Heart right ventricle (tissue), 16 donors: ENCODE data around the gene TAF9B. TPM values are rescaled to one million over a fixed set of nuclear protein-coding genes. Genes with fewer than 3 reads are reported as not detected.
"Not testable (repeated sequence)": the region's sequence is repeated elsewhere in the genome, so short reads cannot be mapped to it uniquely, and the experiment has no call there.

Experiments used
- ATAC-seq, 8 donors: fragments of 200-7000 bp; cut with Tn5 transposase; one replicate each; pipeline ENCODE4 v1.9.1; 2020; ENCODE audit warnings: mild to moderate bottlenecking in 8 of 8, moderate library complexity in 8 of 8, moderate number of reproducible peaks in 1 of 8
- DNase-seq, 2 donors: peaks; one replicate each; pipeline ENCODE4 v3.0.0-alpha.2; 2020
- H3K27ac ChIP-seq, 10 donors: fragments of 200-600 bp; sonication (generic) in 2 of 10; one replicate each; pipeline versions ENCODE4 v1.5.0 to v1.8.0; 2020 to 2022; ENCODE audit warnings: mild to moderate bottlenecking in 3 of 10
- H3K27me3 ChIP-seq, 7 donors: fragments of 200-600 bp; one replicate each; pipeline ENCODE4 v1.8.0; 2021 to 2022; ENCODE audit warnings: mild to moderate bottlenecking in 2 of 7
- H3K36me3 ChIP-seq, 9 donors: fragments of 200-600 bp; sonication (generic) in 1 of 9; one replicate each; pipeline versions ENCODE4 v1.5.0 to v1.8.0; 2020 to 2022; ENCODE audit warnings: mild to moderate bottlenecking in 2 of 9
- H3K4me1 ChIP-seq, 9 donors: fragments of 200-600 bp; sonication (generic) in 1 of 9; one replicate each; pipeline versions ENCODE4 v1.5.0 to v1.8.0; 2020 to 2022; ENCODE audit warnings: mild to moderate bottlenecking in 4 of 9
- H3K4me3 ChIP-seq, 10 donors: fragments of 200-600 bp; sonication (generic) in 2 of 10; one replicate each; pipeline versions ENCODE4 v1.5.0 to v1.8.0; 2020 to 2022; ENCODE audit warnings: mild to moderate bottlenecking in 7 of 10, moderate library complexity in 2 of 10
- H3K9me3 ChIP-seq, 11 donors: fragments of 200-600 bp in 10 of 11; sonication (generic) in 2 of 11; one replicate each; pipeline versions ENCODE4 v1.5.0 to v1.8.0; 2013 to 2022; ENCODE audit warnings: mild to moderate bottlenecking in 2 of 11, control low read depth in 1 of 11, moderate library complexity in 1 of 11
- WGBS, 2 donors: extraction: QIAGEN DNeasy Blood & Tissue Kit; methylation state at CpG; one replicate each; pipeline ENCODE4 v1.1.7; 2013; ENCODE audit warnings: inconsistent platforms in 1 of 2; 5-methylcytosine and 5-hydroxymethylcytosine counted together
- intact Hi-C, 10 donors: fragments of 100-400 bp; cut with DNase I; formaldehyde crosslinking; loops; one replicate each; pipeline versions ENCODE4 v1.11.1 to v1.14.2; 2022
- polyA plus RNA-seq, 2 donors: library from polyadenylated mRNA; stranded (reverse); fragments of 200-250 nt; gene quantifications; one replicate each; pipeline ENCODE4 v1.2.3, GENCODE V29; 2013
- total RNA-seq, 10 donors: library from RNA; stranded (reverse); fragmentation: NEBNext Ultra II Directional in 3 of 10; extraction: Animal tissue kit (Norgen Biotek cat#: 25700) in 3 of 10; gene quantifications; one replicate each; pipeline versions ENCODE4 v1.2.1 to v1.2.4, GENCODE V29; 2021 to 2023
- TF ChIP-seq, protein P1 (sequence below), 9 donors: fragments of 200-600 bp; sonication (generic) in 2 of 9; IDR thresholded peaks; one replicate each; pipeline versions ENCODE4 v1.5.0 to v1.8.0; 2021 to 2022; ENCODE audit warnings: antibody characterized with exemption in 9 of 9, mild to moderate bottlenecking in 5 of 9, moderate library complexity in 1 of 9
- donor health status: Arrhythmogenic right ventricular cardiomyopathy.
- donor health status: ischemic (EF 13 %, LVEDD 7.1; RV severe dilation, severe dysfunction).
- donor health status: healthy with polysubstance abuse.
- donor health status: DM: no; HTN: yes; CAD: no.
- donor health status: DM: no; HTN: no; CAD: no.
- donor health status: ischemic (EF 25% LVEDD 6.9; RV normal size, moderate dysfunction).
- donor health status: ischemic (EF 25% LVEDD 5.7; RV mildly dilated, moderate dysfunction).
- donor health status: healthy.
- donor health status: DM: yes; HTN: yes; CAD: no.
- donor health status: Ischemic cardiomyopathy.
- donor health status: ischemic (EF 35%, LVEDD 5.7; RV mildly dilated, moderate dysfunction).
- donor health status: nonischemic (EF 11% LVEDD 7.7; RV severe dilation, severe dysfunction).
- donor health status: DM: yes; HTN: yes; CAD: no.
- donor health status: PGD.
- donor health status: ischemic (EF 29% LVEDD 5.4; RV normal size, mild dysfunction).
- donor health status: nonischemic (EF 23%, LVEDD 6.1; RV moderate dilation, normal function).

Gene TAF9B
- total and polyA plus RNA-seq, 12 donors = 9.8 to 27.8 (median 21.0) TPM

DNA sequence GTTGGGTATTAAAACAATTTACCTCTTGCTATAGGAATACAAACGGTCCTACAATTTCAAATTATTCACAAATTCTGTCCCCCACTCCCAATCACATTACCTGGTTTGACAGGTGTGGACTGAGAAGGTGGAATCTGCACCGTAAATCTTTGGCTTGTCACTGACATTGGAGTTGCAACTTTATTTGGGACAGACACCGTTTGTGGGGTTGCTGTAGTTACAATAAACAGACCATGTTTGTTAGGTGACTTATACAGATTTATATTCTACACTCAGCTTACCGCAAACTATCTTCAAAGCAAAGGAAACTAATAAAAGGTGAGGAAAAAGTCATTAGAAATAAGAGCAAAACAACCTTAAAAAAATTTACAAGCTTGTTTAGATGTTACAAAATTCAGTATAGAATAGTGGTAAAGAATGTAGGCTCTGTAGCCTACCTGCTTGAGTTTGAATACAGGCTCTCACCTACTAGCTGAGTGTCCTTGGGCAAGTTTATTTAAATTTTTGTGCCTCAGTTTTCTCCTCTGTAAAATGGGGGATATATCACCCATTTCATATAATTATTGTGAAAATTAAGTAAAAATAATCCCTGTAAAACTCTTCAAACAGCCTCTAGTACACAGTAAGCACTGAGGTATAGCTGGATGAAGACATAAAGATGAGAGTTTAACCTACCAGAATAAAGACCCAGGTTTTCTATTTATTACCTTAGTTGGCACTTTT, 6.1 kb downstream of the TAF9B start:
- TF ChIP-seq, protein P1, sequence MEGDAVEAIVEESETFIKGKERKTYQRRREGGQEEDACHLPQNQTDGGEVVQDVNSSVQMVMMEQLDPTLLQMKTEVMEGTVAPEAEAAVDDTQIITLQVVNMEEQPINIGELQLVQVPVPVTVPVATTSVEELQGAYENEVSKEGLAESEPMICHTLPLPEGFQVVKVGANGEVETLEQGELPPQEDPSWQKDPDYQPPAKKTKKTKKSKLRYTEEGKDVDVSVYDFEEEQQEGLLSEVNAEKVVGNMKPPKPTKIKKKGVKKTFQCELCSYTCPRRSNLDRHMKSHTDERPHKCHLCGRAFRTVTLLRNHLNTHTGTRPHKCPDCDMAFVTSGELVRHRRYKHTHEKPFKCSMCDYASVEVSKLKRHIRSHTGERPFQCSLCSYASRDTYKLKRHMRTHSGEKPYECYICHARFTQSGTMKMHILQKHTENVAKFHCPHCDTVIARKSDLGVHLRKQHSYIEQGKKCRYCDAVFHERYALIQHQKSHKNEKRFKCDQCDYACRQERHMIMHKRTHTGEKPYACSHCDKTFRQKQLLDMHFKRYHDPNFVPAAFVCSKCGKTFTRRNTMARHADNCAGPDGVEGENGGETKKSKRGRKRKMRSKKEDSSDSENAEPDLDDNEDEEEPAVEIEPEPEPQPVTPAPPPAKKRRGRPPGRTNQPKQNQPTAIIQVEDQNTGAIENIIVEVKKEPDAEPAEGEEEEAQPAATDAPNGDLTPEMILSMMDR (IDR thresholded peaks at IDR 0.05) = no peak
- Histone ChIP-seq H3K36me3 (peaks cover 0 to 78% (median 0%) of the 10 kb centered on the region in 9 donors), H3K4me3 (no peak overlapping the region), H3K27ac (no peak overlapping the region), H3K4me1 (peaks cover 0 to 9% (median 0%) of the 10 kb centered on the region in 9 donors), H3K27me3 (no peaks in the 10 kb centered on the region), H3K9me3 (no peaks in the 10 kb centered on the region)
- WGBS, 2 donors = 46 to 68% methylated on average over 4 of the region's 4 CpGs
- intact Hi-C loops = no loop called here
- ATAC-seq (no peak), DNase-seq (no peak)

DNA sequence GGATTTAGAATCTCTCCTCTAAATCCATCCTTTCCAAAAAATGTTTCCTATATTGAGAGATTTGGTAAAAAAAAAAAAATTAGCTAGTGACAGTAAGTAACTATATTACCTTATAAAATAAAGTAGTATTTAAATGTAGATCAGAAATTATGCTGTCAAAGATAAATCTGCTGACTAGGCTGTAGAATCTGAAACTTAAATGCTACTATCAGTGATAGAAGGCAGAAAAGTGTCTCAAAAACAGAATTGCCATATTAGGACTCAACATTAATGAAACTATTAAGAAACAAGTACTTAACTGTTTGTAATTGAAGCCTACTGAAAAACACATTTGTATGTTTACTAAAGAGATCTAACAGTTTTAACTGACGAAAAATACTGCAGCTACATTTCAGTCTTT, 8.3 kb downstream of the TAF9B start:
- Histone ChIP-seq H3K36me3 (peaks cover 0 to 87% (median 0%) of the 10 kb centered on the region in 9 donors), H3K9me3 (no peaks in the 10 kb centered on the region), H3K4me3 (no peak overlapping the region), H3K27ac (no peak overlapping the region), H3K4me1 (peaks cover 0 to 7% (median 0%) of the 10 kb centered on the region in 9 donors), H3K27me3 (peaks cover 0 to 5% (median 0%) of the 10 kb centered on the region in 7 donors)
- DNase-seq (no peak), ATAC-seq (no peak)
- intact Hi-C loops = no loop called here
- TF ChIP-seq, protein P1 (IDR thresholded peaks at IDR 0.05) = no peak
- 87 to 97% methylated on average over 1 of the region's 1 CpG for WGBS, 2 donors

DNA sequence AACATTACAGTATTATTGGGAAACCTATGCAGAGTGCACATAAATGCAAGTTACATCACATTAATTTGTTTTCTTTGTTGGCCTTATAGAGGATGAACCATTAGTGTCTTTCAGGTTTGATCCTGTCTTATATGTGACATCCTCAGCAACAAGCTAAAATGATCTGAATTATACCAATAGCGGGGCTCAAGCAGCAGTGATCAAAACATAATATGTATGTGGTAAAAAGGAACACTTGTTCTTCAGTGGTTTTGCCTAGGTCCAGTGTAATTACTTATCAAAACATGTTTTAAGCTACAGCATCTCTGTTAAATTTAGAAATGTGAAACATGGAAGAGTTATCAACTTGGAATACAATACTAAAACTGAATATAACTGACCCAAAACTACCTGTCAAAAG, 9.1 kb downstream of the TAF9B start:
- no peak for DNase-seq
- Histone ChIP-seq H3K27ac (no peak overlapping the region), H3K36me3 (peaks cover 0 to 89% (median 0%) of the 10 kb centered on the region in 9 donors), H3K27me3 (peaks cover 0 to 5% (median 0%) of the 10 kb centered on the region in 7 donors), H3K4me3 (no peak overlapping the region), H3K4me1 (peaks cover 0 to 7% (median 0%) of the 10 kb centered on the region in 9 donors), H3K9me3 (no peaks in the 10 kb centered on the region)
- TF ChIP-seq, protein P1 (IDR thresholded peaks at IDR 0.05) = no peak
- no peak for ATAC-seq
- WGBS, 2 donors = 95 to 97% methylated on average over 1 of the region's 1 CpG
- intact Hi-C loops = no loop called here

DNA sequence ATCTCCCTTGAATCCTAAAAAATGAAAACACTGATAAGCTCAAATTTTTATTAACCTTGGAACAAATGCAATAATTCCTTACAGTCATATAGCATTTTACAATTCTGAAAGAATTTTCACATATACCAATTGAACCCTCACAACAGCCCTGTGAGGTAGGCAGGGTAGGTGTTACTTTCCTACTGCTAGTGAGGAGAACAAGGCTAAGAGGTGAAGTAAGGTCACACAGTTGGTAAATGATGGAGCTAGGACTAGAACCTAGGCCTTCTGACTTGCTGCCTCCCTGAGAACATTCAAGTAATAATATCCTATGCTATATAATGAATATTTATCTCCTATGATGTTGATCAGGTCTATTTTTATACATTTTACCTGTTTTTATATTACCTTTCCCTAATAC, 9.7 kb downstream of the TAF9B start:
- intact Hi-C loops = no loop called here
- H3K4me1 ChIP-seq = peaks cover 0 to 7% (median 0%) of the 10 kb centered on the region in 9 donors
- no peak for DNase-seq
- ATAC-seq = no peak
- H3K9me3 ChIP-seq = no peaks in the 10 kb centered on the region
- H3K36me3 ChIP-seq = peaks cover 0 to 94% (median 0%) of the 10 kb centered on the region in 9 donors
- TF ChIP-seq, protein P1 (IDR thresholded peaks at IDR 0.05) = no peak
- no peak overlapping the region for H3K4me3 ChIP-seq
- H3K27ac ChIP-seq = no peak overlapping the region
- peaks cover 0 to 5% (median 0%) of the 10 kb centered on the region in 7 donors for H3K27me3 ChIP-seq

DNA sequence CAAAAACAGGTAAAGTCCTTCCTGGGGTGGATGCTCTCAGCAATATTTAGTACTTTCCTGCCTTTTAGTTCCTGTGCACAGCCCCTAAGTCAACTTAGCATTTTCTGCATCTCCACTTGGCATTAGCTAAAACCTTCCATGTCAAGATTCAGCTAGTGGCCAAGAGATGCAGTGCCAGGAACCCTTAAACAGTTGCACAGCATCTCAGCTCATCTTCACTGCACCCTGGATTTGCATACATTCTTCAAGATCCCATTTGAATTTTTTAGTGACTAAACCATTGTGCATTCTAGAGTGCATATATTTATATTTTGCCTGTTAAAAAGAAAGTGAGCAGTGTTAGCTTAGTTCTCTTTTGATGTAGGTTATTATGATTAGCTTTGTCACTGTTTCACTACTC, 13.7 kb downstream of the TAF9B start:
- H3K4me1 ChIP-seq, H3K27me3 ChIP-seq, H3K4me3 ChIP-seq, intact Hi-C loops, H3K9me3 ChIP-seq, ATAC-seq, H3K27ac ChIP-seq, DNase-seq: not testable (repeated sequence)
- H3K36me3 ChIP-seq = peaks cover 0 to 98% (median 0%) of the 10 kb centered on the region in 9 donors
